Measurements from ENCODE around the gene ZNF438.

DNA sequence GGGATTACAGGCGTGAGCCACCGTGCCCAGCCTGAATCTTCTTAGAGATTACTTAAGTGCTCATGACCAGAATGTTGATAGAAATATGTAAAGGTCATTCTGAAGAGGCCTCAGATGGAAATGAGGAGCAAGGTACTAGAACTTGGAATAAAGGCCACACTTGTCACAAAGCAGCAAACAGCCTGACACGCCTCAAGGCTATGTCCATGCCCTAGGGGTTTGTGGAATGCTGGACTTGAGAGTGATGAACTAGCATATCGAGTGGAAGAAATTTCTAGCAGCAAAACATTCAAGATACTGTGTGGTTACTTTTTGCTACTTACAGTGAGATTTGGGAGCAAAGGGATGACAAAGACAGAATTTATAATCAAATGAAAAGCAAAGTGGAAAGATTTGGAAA, 39.0 kb downstream of the ZNF438 start:
- TF ChIP-seq, protein P1, sequence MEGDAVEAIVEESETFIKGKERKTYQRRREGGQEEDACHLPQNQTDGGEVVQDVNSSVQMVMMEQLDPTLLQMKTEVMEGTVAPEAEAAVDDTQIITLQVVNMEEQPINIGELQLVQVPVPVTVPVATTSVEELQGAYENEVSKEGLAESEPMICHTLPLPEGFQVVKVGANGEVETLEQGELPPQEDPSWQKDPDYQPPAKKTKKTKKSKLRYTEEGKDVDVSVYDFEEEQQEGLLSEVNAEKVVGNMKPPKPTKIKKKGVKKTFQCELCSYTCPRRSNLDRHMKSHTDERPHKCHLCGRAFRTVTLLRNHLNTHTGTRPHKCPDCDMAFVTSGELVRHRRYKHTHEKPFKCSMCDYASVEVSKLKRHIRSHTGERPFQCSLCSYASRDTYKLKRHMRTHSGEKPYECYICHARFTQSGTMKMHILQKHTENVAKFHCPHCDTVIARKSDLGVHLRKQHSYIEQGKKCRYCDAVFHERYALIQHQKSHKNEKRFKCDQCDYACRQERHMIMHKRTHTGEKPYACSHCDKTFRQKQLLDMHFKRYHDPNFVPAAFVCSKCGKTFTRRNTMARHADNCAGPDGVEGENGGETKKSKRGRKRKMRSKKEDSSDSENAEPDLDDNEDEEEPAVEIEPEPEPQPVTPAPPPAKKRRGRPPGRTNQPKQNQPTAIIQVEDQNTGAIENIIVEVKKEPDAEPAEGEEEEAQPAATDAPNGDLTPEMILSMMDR (IDR thresholded peaks at IDR 0.05; ENCODE audit: borderline replicate concordance, extremely low read depth, low read length, poor library complexity, severe bottlenecking) = no peak
- no peak for TF ChIP-seq EZH2 (IDR thresholded peaks at IDR 0.05; ENCODE audit: borderline replicate concordance, low read depth, low read length, severe bottlenecking)
